Left lung (tissue), 10 donors: ENCODE measurements around the gene ALPI. TPM values are rescaled to one million over a fixed set of nuclear protein-coding genes. Genes with fewer than 3 reads are reported as not detected.

Source experiments
- ATAC-seq: fragments of 200-7000 bp; cut with Tn5 transposase; one replicate; pipeline ENCODE4 v1.9.1; 2020; ENCODE audit warnings: moderate library complexity
- DNase-seq, 4 donors: peaks; one replicate each; pipeline ENCODE4 v3.0.0-alpha.2; 2013 to 2020
- H3K27ac ChIP-seq, 2 donors: fragments of 200-600 bp; sonication (generic) in 1 of 2; one replicate each; pipeline versions ENCODE4 v1.5.0 to v1.8.0; 2020 to 2021
- H3K27me3 ChIP-seq, 2 donors: fragments of 200-600 bp; sonication (generic) in 1 of 2; one replicate each; pipeline versions ENCODE4 v1.5.0 to v1.8.0; 2020 to 2021
- H3K36me3 ChIP-seq, 2 donors: fragments of 200-600 bp; sonication (generic) in 1 of 2; one replicate each; pipeline versions ENCODE4 v1.5.0 to v1.8.0; 2020 to 2021
- H3K4me1 ChIP-seq, 2 donors: fragments of 200-600 bp; one replicate each; pipeline ENCODE4 v1.8.0; 2021
- H3K4me3 ChIP-seq, 2 donors: fragments of 200-600 bp; sonication (generic) in 1 of 2; one replicate each; pipeline versions ENCODE4 v1.5.0 to v1.8.0; 2020 to 2021; ENCODE audit warnings: mild to moderate bottlenecking in 1 of 2
- H3K9me3 ChIP-seq, 2 donors: fragments of 200-600 bp; sonication (generic) in 1 of 2; one replicate each; pipeline versions ENCODE4 v1.5.0 to v1.8.0; 2020 to 2021
- intact Hi-C, 2 donors: fragments of 100-400 bp; cut with DNase I; formaldehyde crosslinking; loops; one replicate each; pipeline versions ENCODE4 v1.11.2 to v1.14.2; 2022
- polyA plus RNA-seq, 6 donors: library from polyadenylated mRNA; unstranded; fragments of 120-200 nt; gene quantifications; one replicate each; pipeline ENCODE4 v1.2.1, GENCODE V29; 2013; ENCODE audit not compliant: insufficient read length in 6 of 6
- total RNA-seq, 2 donors: library from RNA; stranded (reverse); fragmentation: NEBNext Ultra II Directional; extraction: Animal tissue kit (Norgen Biotek cat#: 25700); gene quantifications; one replicate each; pipeline ENCODE4 v1.2.1, GENCODE V29; 2021
- TF ChIP-seq, protein P1 (sequence below), 2 donors: fragments of 200-600 bp; sonication (generic) in 1 of 2; IDR thresholded peaks; one replicate each; pipeline versions ENCODE4 v1.5.0 to v1.8.0; 2021; ENCODE audit warnings: antibody characterized with exemption in 2 of 2
- donor health status: DM: no; HTN: yes; CAD: no.
- donor health status: DM: no; HTN: no; CAD: no.

ALPI gene
- total and polyA plus RNA-seq, 8 donors: not detected

DNA sequence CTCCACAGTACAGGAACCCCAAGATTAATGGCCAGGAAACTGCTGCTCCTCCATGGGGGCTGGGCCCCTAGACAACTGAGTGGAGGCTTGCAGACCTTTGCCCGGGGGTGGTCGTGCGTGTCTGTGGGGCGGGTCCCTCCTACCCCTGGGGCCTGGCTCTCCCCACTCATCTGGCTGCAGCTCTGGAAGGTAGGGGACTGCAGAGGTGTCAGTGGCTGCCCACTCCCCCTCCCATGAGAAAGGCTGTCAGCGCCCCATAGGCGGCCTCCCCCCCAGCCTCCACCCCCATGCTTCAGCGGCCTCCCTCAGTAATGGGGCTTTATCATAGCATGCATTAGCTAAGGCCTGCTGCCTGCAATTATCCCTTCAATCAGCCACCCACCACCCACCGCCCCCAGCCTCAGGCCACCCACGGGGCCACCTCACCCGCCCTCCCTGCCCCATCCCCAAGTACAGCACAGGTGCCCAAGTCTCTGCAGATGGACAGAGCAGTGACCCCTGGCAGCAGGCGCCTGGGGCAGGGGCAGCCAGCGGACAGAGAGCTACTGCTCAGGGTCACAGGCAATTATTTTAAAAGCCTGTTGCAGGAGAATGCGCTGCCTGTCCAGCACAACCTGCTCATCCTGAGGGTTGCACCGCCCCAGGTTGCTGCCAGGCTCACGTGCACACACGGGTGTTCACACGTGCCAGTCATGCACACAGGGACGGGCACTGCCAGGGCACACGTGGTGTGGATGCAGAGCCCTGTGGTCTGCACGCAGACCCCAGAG, 40.7 kb downstream of the ALPI start:
- intact Hi-C loops: no loop called here
- peak in 1 of 4 donors; percentile 58 for DNase-seq

DNA sequence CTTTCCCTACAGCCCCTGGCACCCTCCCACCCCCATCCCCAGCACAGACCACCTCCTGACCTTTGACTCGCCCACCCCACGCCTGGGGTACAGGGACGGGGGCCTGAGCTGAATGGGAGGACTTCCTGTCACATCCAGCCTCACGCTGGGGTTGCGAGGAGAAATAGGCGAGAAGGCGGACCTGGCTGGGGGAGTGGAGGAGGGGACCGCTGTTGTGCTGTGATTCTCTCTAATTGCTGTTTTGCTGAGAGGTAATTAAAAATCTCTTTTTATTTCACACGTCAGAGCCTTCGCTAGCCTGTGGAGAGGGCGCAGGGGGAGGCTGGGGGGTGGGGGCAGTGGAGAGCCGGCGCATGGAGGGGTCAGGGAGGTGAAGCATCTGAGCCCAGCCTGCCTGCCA, 41.4 kb downstream of the ALPI start:
- ATAC-seq: no peak
- Histone ChIP-seq H3K27me3 (peaks cover under 1 to 38% of the 10 kb centered on the region in 2 donors), H3K9me3 (no peaks in the 10 kb centered on the region), H3K4me1 (no peaks in the 10 kb centered on the region), H3K36me3 (no peaks in the 10 kb centered on the region), H3K27ac (no peak overlapping the region), H3K4me3 (no peak overlapping the region)
- intact Hi-C loops: no loop called here
- TF ChIP-seq, protein P1, sequence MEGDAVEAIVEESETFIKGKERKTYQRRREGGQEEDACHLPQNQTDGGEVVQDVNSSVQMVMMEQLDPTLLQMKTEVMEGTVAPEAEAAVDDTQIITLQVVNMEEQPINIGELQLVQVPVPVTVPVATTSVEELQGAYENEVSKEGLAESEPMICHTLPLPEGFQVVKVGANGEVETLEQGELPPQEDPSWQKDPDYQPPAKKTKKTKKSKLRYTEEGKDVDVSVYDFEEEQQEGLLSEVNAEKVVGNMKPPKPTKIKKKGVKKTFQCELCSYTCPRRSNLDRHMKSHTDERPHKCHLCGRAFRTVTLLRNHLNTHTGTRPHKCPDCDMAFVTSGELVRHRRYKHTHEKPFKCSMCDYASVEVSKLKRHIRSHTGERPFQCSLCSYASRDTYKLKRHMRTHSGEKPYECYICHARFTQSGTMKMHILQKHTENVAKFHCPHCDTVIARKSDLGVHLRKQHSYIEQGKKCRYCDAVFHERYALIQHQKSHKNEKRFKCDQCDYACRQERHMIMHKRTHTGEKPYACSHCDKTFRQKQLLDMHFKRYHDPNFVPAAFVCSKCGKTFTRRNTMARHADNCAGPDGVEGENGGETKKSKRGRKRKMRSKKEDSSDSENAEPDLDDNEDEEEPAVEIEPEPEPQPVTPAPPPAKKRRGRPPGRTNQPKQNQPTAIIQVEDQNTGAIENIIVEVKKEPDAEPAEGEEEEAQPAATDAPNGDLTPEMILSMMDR (IDR thresholded peaks at IDR 0.05): no peak
- DNase-seq: no peak

More for the DNA sequence above, 40.7 kb downstream of the ALPI start:
- Histone ChIP-seq H3K27me3 (peaks cover 0 to 31% of the 10 kb centered on the region in 2 donors), H3K27ac (no peak overlapping the region), H3K4me3 (no peak overlapping the region), H3K4me1 (no peaks in the 10 kb centered on the region), H3K9me3 (no peaks in the 10 kb centered on the region), H3K36me3 (no peaks in the 10 kb centered on the region)
- TF ChIP-seq, protein P1 (IDR thresholded peaks at IDR 0.05): no peak
- no peak for ATAC-seq

DNA sequence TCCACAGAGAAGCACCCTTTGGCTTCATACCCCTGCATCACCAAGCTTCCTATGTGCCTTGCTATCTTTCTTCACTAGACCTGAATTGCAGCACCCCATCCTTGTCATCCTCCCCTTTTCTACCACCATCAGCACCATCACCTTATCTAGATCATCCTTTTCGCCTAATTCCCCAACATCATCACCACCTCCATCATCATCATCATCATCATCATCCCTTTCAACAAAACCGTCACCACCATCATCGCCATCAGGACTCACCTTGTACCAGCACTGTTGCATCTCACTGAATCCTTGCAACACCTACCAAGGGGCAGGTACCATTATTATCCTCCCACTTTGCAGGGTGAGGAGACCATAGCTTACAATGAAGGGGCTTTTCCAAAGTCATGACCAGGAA, 42.5 kb downstream of the ALPI start:
- Histone ChIP-seq H3K4me3 (no peak overlapping the region), H3K4me1 (peaks cover 6 to 9% of the 10 kb centered on the region in 2 donors), H3K27ac (no peak overlapping the region), H3K9me3 (no peaks in the 10 kb centered on the region), H3K27me3 (peaks cover 8 to 43% of the 10 kb centered on the region in 2 donors), H3K36me3 (no peaks in the 10 kb centered on the region)
- intact Hi-C loops: no loop called here
- ATAC-seq (no peak), DNase-seq (no peak)
- TF ChIP-seq, protein P1 (IDR thresholded peaks at IDR 0.05): no peak

- intact Hi-C loops: no loop called here
- TF ChIP-seq, protein P1 (IDR thresholded peaks at IDR 0.05): no peak
- Histone ChIP-seq H3K4me1 (peaks cover 7 to 13% of the 10 kb centered on the region in 2 donors), H3K27me3 (peaks cover 23 to 72% of the 10 kb centered on the region in 2 donors), H3K9me3 (no peaks in the 10 kb centered on the region), H3K27ac (no peak overlapping the region), H3K36me3 (no peaks in the 10 kb centered on the region), H3K4me3 (no peak overlapping the region)
- no peak for DNase-seq
- no peak for ATAC-seq
Observed at GRCh38 chr2:232501331-232501771, 45.4 kb downstream of the ALPI start.

GRCh38 chr2:232501794-232502390, 45.9 kb downstream of the ALPI start:
- Histone ChIP-seq H3K27me3 (peaks cover 23 to 76% of the 10 kb centered on the region in 2 donors), H3K9me3 (no peaks in the 10 kb centered on the region), H3K4me1 (peaks cover 7 to 13% of the 10 kb centered on the region in 2 donors), H3K27ac (no peak overlapping the region), H3K36me3 (no peaks in the 10 kb centered on the region), H3K4me3 (no peak overlapping the region)
- intact Hi-C loops: no loop called here
- no peak for DNase-seq
- TF ChIP-seq, protein P1 (IDR thresholded peaks at IDR 0.05): no peak
- ATAC-seq: no peak
